Ovary (tissue), 9 donors: Measurements from ENCODE around the gene PRC1. TPM values are rescaled to one million over a fixed set of nuclear protein-coding genes. Genes with fewer than 3 reads are reported as not detected.

Experiments used
- DNase-seq, 5 donors: peaks; one replicate each; pipeline ENCODE4 v3.0.0-alpha.2; 2019 to 2020
- H3K27ac ChIP-seq, 2 donors: fragments of 200-600 bp; one replicate each; pipeline versions ENCODE4 v1.5.1 to v1.8.0; 2019 to 2022
- H3K27me3 ChIP-seq: fragments of 200-600 bp; one replicate; pipeline ENCODE4 v1.8.0; 2022
- H3K36me3 ChIP-seq: fragments of 200-600 bp; sonication (generic); one replicate; pipeline ENCODE4 v1.5.1; 2019
- H3K4me1 ChIP-seq: one replicate; pipeline ENCODE4 v1.8.1; 2013; ENCODE audit warnings: mild to moderate bottlenecking, moderate library complexity; ENCODE audit not compliant: insufficient read depth
- H3K4me3 ChIP-seq: fragments of 200-600 bp; sonication (generic); one replicate; pipeline ENCODE4 v1.5.1; 2017
- H3K9me3 ChIP-seq, 2 donors: fragments of 200-600 bp in 1 of 2; sonication (generic) in 1 of 2; one replicate each; pipeline versions ENCODE4 v1.5.1 to v1.8.1; 2013 to 2019; ENCODE audit warnings: mild to moderate bottlenecking in 1 of 2, moderate library complexity in 1 of 2
- EP300 ChIP-seq: sonication (generic); formaldehyde crosslinking; IDR thresholded peaks from one replicate; pipeline ENCODE4 v1.6.1; 2017; ENCODE audit warnings: antibody characterized with exemption
- POLR2A ChIP-seq: fragments of 450-650 bp; IDR thresholded peaks from one replicate; pipeline ENCODE4 v1.6.1; 2017; ENCODE audit warnings: antibody characterized with exemption, mild to moderate bottlenecking, moderate library complexity
- WGBS, 3 donors: extraction: QIAGEN DNeasy Blood & Tissue Kit in 1 of 3; methylation state at CpG; one replicate each; pipeline versions ENCODE4 v1.1.5 to v1.1.7; 2013 to 2017; 5-methylcytosine and 5-hydroxymethylcytosine counted together
- intact Hi-C, 4 donors: fragments of 100-400 bp; cut with DNase I; formaldehyde crosslinking; loops; one replicate each; pipeline versions ENCODE4 v1.11.0 to v1.15.1; 2022 to 2023
- polyA plus RNA-seq, 2 donors: library from polyadenylated mRNA; stranded (reverse); fragments of 200-250 nt in 1 of 2; fragments of 350-450 nt in 1 of 2; fragmentation: Illumina TruSeq in 1 of 2; extraction: RNeasy Lipid Tissue Mini Kit (QIAGEN cat#74804) in 1 of 2; gene quantifications; one replicate each; pipeline ENCODE4 v1.2.3, GENCODE V29; 2013 to 2014
- total RNA-seq, 7 donors: library from RNA; depleted of rRNA in 2 of 7; stranded (reverse); fragments of >200 nt in 2 of 7; fragmentation: NEBNext Ultra II Directional in 3 of 7; extraction: Animal tissue kit (Norgen Biotek cat#: 25700) in 3 of 7; gene quantifications; one replicate each; pipeline versions ENCODE4 v1.1.0 to v1.2.4, GENCODE V29; 2016 to 2023
- TF ChIP-seq, protein P1 (sequence below), 3 donors: fragments of 450-650 bp in 2 of 3; fragments of 200-600 bp in 1 of 3; IDR thresholded peaks; one replicate each; pipeline versions ENCODE4 v1.5.1 to v1.8.0; 2016 to 2022; ENCODE audit warnings: antibody characterized with exemption in 3 of 3, mild to moderate bottlenecking in 1 of 3
- donor health status: DM: no; HTN: no; CAD: no; lungs with moderate emphysema.
- donor health status: DM: no; HTN: no; CAD: no.
- donor health status: Bipolar disorder and iron deficiency.
- donor health status: DM: yes; HTN: yes; CAD: no.
- donor health status: DM: no; HTN: no; CAD: no.
- donor health status: DM: yes; HTN: yes; CAD: no.

The PRC1 gene
- total and polyA plus RNA-seq, 9 donors, result 5.7 to 13.2 (median 6.8) TPM

DNA sequence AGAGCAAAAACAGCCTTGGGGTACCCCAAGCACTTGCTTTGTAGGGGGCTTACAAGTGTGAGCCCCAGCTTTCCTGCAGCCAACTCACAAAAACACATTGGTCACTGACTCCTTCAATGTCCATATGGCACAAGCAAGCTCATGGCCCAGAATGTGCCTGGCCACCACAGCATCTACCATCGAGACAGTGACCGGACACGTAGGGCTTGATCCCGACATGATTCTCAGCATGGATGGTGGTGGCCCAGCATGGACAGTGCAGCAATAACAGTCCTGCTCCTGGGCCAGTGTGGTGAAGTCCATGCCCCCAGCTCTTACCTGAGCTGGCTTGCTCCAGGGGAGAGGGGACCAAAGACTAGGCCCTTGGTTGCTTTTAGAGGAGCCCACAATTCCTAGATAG lies 53.3 kb downstream of the PRC1 start:
- Histone ChIP-seq H3K4me1 (peaks cover 3% of the 10 kb centered on the region), H3K4me3 (no peak overlapping the region), H3K9me3 (no peaks in the 10 kb centered on the region), H3K27ac (no peak overlapping the region), H3K27me3 (no peaks in the 10 kb centered on the region), H3K36me3 (peaks cover 2% of the 10 kb centered on the region)
- DNase-seq, result no peak
- 93 to 98% (median 97%) methylated on average over 4 of the region's 4 CpGs for WGBS, 3 donors
- intact Hi-C loops, result no loop called here
- TF ChIP-seq, protein P1, sequence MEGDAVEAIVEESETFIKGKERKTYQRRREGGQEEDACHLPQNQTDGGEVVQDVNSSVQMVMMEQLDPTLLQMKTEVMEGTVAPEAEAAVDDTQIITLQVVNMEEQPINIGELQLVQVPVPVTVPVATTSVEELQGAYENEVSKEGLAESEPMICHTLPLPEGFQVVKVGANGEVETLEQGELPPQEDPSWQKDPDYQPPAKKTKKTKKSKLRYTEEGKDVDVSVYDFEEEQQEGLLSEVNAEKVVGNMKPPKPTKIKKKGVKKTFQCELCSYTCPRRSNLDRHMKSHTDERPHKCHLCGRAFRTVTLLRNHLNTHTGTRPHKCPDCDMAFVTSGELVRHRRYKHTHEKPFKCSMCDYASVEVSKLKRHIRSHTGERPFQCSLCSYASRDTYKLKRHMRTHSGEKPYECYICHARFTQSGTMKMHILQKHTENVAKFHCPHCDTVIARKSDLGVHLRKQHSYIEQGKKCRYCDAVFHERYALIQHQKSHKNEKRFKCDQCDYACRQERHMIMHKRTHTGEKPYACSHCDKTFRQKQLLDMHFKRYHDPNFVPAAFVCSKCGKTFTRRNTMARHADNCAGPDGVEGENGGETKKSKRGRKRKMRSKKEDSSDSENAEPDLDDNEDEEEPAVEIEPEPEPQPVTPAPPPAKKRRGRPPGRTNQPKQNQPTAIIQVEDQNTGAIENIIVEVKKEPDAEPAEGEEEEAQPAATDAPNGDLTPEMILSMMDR (IDR thresholded peaks at IDR 0.05), result no peak
- TF ChIP-seq POLR2A, result no peak

DNA sequence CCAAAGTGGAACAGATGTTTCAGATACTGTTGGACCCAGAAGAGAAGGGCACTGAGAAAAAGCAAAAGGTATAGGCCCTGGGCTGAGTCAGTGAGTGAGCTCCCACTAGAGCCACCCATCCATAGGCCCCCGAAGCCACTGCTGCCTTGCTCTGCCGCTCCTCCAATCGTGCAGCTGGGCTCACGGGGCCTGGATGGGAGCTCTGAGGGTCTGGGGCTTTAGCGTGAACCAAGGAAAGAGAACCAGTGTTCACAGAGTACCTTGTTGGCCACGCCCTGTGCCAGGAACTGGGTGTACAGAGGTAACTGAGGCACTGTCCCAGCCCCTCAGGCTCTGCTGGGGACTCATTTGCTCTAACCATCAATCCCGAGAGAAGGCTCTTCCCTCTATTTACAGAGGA lies 54.6 kb downstream of the PRC1 start:
- Histone ChIP-seq H3K36me3 (peaks cover 2% of the 10 kb centered on the region), H3K27me3 (no peaks in the 10 kb centered on the region), H3K4me3 (no peak overlapping the region), H3K9me3 (no peaks in the 10 kb centered on the region), H3K27ac (no peak overlapping the region), H3K4me1 (peaks cover 7% of the 10 kb centered on the region)
- WGBS, 3 donors, result 79 to 89% (median 85%) methylated on average over 7 of the region's 7 CpGs
- intact Hi-C loops, result no loop called here
- DNase-seq, result no peak
- TF ChIP-seq, protein P1 (IDR thresholded peaks at IDR 0.05), result no peak
- TF ChIP-seq EP300 (no peak), POLR2A (no peak)

DNA sequence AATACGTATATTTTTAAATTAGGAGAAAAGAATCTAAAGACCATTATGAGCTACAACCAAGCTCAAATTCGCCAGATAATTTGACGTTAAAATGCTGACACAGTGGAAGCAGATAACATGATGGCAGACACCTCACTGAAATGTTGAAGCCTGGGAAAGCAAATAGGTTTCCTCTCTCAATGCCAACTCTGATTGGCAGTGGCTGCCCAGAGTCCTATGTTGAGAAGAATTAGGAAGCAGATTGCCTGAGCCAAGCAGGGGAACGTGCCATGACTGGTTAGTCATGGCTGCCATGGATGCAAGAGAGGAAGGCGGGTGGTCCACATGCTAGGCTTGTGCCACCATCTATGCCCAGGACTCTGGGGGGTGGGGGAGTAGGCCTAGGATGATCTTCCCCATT lies 56.1 kb downstream of the PRC1 start:
- Histone ChIP-seq H3K4me3 (no peak overlapping the region), H3K27me3 (no peaks in the 10 kb centered on the region), H3K9me3 (no peaks in the 10 kb centered on the region), H3K36me3 (peaks cover 2% of the 10 kb centered on the region), H3K27ac (no peak overlapping the region), H3K4me1 (peaks cover 7% of the 10 kb centered on the region)
- WGBS, 3 donors, result 84 to 94% (median 89%) methylated on average over 5 of the region's 5 CpGs
- DNase-seq, result no peak
- intact Hi-C loops, result no loop called here
- TF ChIP-seq EP300 (no peak), POLR2A (no peak)
- TF ChIP-seq, protein P1 (IDR thresholded peaks at IDR 0.05), result no peak

DNA sequence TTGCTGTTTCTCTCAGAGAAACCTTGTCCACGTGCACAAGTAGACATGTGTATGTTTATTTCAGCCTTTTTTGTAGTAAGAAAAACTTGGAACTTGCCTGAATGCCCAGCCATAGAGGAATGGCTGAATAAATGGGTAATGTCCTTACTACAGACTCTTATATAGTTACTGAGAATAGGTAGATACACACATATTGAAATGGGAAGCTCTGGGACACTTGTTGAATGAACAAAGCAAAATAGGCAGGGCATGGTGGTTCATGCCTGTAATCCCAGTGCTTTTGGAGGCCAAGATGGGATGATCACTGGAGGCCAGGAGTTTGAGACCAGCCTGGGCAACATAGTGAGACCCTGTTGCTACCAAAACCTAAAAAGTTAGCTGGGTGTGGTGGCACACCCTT lies 57.5 kb downstream of the PRC1 start:
- Histone ChIP-seq H3K4me3 (no peak overlapping the region), H3K27me3 (no peaks in the 10 kb centered on the region), H3K36me3 (no peaks in the 10 kb centered on the region), H3K27ac (no peak overlapping the region), H3K9me3 (no peaks in the 10 kb centered on the region), H3K4me1 (peaks cover 10% of the 10 kb centered on the region)
- 44 to 60% (median 45%) methylated on average over 1 of the region's 1 CpG for WGBS, 3 donors
- no peak for TF ChIP-seq POLR2A
- TF ChIP-seq, protein P1 (IDR thresholded peaks at IDR 0.05), result no peak
- TF ChIP-seq EP300, result no peak
- DNase-seq, result no peak
- intact Hi-C loops, result no loop called here
